Right lobe of liver (tissue), 4 donors: ENCODE measurements around the gene BHLHA15.

Source experiments
- POLR2A ChIP-seq: fragments of 450-650 bp; IDR thresholded peaks from one replicate; pipeline ENCODE4 v1.6.1; 2017; ENCODE audit warnings: antibody characterized with exemption, mild to moderate bottlenecking
- TF ChIP-seq, protein P1 (sequence below), 4 donors: fragments of 200-600 bp in 3 of 4; fragments of 450-650 bp in 1 of 4; IDR thresholded peaks; one replicate each; pipeline versions ENCODE4 v1.5.1 to v1.8.0; 2016 to 2022; ENCODE audit warnings: antibody characterized with exemption in 4 of 4, mild to moderate bottlenecking in 2 of 4
- donor health status: DM: no; HTN: no; CAD: no.
- donor health status: DM: no; HTN: no; CAD: no.
- donor health status: DM: no; HTN: yes; CAD: no.

DNA sequence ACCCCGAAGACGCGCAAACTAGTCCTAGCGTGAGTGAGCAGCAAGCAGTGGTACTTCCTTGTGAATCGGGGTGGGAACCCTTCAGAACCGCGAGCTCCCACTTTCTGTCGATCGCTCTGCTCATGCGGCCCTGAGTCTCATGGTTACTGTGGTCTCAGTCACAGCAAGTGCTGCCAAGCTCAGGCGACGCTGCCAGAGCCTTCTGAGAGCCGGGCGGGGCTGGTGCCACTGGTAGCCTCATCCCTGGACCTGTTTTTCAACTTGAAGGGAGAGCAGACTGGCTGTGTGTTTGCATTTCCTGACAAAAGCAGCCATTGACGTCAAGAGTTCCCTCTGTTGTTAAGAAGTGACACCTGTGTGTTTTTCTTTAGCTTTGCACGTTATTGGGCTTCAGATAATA is 32.9 kb upstream of the BHLHA15 start:
- TF ChIP-seq, protein P1, sequence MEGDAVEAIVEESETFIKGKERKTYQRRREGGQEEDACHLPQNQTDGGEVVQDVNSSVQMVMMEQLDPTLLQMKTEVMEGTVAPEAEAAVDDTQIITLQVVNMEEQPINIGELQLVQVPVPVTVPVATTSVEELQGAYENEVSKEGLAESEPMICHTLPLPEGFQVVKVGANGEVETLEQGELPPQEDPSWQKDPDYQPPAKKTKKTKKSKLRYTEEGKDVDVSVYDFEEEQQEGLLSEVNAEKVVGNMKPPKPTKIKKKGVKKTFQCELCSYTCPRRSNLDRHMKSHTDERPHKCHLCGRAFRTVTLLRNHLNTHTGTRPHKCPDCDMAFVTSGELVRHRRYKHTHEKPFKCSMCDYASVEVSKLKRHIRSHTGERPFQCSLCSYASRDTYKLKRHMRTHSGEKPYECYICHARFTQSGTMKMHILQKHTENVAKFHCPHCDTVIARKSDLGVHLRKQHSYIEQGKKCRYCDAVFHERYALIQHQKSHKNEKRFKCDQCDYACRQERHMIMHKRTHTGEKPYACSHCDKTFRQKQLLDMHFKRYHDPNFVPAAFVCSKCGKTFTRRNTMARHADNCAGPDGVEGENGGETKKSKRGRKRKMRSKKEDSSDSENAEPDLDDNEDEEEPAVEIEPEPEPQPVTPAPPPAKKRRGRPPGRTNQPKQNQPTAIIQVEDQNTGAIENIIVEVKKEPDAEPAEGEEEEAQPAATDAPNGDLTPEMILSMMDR (IDR thresholded peaks at IDR 0.05), result no peak
- TF ChIP-seq POLR2A, result no peak
